Adrenal gland (tissue), 5 donors: Measurements from ENCODE around the gene LYRM1.
A peak's percentile ranks its signal among the peaks of the same experiment; 100 is the strongest.

Experiments
- CTCF ChIP-seq, 6 experiments: fragments of 450-650 bp in 4 of 6; fragments of 200-600 bp in 2 of 6; sonication (generic) in 1 of 6; IDR thresholded peaks; 1 replicate in 5 of 6; 2 replicates in 1 of 6; pipeline versions ENCODE4 v1.5.1 to v1.8.0; 2016 to 2021; ENCODE audit warnings: antibody characterized with exemption in 6 of 6, mild to moderate bottlenecking in 2 of 6, moderate library complexity in 1 of 6
- POLR2A ChIP-seq, 2 donors: fragments of 450-650 bp; IDR thresholded peaks; one replicate each; pipeline ENCODE4 v1.6.1; 2017; ENCODE audit warnings: antibody characterized with exemption in 2 of 2, mild to moderate bottlenecking in 2 of 2, moderate library complexity in 1 of 2
- donor health status: DM: no; HTN: no; CAD: no.

GRCh38 chr16:20899071-20899470 lies 1.5 kb upstream of the LYRM1 start:
- TF ChIP-seq CTCF (IDR thresholded peaks at IDR 0.05) (no peak), POLR2A (IDR thresholded peaks at IDR 0.05) (peak in 1 of 2 donors; percentile 66)
